Measurements from ENCODE around the gene CCDC178.

DNA sequence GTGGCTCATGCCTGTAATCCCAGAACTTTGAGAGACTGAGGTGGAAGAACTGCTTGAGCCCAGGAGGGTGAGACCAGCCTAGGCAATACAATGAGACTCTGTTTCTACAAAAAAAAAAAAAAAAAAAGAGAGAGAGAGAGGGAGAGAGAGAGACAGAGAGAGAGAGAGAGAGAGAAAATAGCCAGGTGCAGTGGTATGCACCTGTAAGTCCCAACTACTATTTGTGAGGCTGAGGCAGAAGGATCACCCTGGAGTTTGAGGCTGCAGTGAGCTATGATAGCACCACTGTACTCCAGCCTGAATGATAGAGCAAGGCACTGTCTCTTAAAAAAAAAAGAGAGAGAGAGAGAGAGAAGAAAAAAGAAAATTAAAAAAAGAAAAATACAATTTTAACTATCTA, 245.7 kb downstream of the CCDC178 start:
- TF ChIP-seq EZH2phosphoT487 (IDR thresholded peaks at IDR 0.05; ENCODE audit: insufficient read depth, low read depth), result no peak
- TF ChIP-seq EZH2 (IDR thresholded peaks at IDR 0.05; ENCODE audit: insufficient read depth, poor library complexity, severe bottlenecking), result no peak
